HG03439 (cell line): Measurements from ENCODE around the gene ADM5.
"Not testable (repeated sequence)": the region's sequence is repeated elsewhere in the genome, so short reads cannot be mapped to it uniquely, and the experiment has no call there.

Source experiments
- ATAC-seq: cut with Tn5 transposase; IDR thresholded peaks from one replicate; pipeline ENCODE4 v1.9.1; 2021; ENCODE audit warnings: mild to moderate bottlenecking, moderate library complexity; ENCODE audit not compliant: unreplicated experiment

The ADM5 gene

DNA sequence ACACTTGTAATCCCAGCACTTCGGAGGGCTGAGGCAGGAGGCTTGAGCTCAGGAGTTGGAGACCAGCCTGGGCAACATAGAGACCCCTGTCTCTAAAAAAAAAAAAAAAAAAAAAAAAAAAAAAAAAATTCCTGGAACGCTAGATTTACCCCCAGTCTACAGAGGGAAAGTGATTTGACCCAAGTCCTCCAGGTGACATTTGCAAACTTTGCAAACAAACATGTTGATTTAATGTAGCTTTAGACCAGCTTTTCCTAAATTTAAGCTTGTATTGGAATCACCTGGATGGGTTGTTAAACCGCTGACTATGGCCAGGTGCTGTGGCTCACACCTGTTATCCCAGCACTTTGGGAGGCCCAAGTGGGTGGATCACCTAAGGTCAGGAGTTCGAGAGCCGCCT lies 10.0 kb downstream of the ADM5 start:
- no peak for ATAC-seq

DNA sequence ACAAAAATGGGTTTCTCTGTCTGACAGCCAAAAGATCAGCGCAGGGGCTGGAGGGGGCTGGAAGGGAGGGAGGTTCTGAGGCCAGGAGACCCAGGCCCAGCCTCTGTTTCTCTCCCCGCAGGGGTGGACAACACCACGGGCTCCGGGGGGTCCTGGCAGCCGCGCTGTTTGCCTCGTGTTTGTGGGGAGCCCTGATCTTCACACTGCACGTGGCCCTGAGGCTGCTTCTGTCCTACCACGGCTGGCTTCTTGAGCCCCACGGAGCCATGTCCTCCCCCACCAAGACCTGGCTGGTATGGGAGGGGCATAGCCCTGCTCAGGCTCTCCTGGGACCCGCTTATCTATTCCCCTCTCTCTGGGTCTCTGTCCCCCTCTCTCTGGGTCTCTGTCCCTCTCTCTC lies 11.2 kb downstream of the ADM5 start:
- ATAC-seq = no peak

DNA sequence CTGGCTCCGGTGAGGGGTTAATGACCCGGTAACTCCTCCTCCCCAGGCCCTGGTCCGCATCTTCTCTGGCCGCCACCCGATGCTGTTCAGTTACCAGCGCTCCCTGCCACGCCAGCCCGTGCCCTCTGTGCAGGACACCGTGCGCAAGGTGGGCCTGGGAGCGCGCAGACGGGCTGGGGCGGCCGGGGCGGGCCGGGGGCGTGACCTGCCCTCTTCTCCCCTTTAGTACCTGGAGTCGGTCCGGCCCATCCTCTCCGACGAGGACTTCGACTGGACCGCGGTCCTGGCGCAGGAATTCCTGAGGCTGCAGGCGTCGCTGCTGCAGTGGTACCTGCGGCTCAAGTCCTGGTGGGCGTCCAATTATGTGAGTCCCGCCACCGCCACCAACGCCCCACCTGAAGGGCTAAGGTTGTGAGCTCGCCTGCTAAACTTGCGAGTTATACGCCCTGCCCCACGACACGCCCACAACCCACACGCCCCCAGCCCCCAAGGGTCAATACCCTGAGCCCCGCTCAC lies 11.9 kb downstream of the ADM5 start:
- no peak for ATAC-seq

DNA sequence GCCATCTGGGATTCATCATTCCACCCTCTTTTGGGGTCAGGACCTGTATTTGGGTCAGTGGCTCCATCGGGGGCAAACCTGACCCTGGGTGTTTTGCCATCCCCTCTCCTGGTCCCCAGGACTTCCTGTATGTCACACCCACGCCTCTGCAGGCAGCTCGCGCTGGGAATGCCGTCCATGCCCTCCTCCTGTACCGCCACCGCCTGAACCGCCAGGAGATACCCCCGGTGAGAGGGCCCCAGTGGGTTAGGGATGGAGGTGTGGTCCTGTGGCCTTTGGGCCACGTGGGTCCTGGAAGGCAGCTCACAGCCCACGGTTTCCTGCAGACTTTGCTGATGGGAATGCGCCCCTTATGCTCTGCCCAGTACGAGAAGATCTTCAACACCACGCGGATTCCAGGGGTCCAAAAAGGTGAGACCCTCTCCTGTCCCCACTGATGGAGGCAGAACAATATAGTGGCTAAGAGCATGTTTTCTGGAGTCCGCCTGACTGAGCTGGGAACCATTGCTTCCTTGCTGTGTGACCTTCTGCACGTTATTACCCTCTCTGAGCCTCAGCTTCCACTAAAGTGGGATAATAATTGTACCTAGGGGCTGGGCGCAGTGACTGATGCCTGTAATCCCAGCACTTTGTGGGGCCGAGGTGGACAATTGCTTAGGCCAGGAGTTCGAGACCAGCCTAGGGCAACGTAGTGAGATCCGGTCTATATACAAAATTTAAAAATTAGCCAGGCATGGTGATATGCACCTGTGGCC lies 15.7 kb downstream of the ADM5 start:
- no peak for ATAC-seq

DNA sequence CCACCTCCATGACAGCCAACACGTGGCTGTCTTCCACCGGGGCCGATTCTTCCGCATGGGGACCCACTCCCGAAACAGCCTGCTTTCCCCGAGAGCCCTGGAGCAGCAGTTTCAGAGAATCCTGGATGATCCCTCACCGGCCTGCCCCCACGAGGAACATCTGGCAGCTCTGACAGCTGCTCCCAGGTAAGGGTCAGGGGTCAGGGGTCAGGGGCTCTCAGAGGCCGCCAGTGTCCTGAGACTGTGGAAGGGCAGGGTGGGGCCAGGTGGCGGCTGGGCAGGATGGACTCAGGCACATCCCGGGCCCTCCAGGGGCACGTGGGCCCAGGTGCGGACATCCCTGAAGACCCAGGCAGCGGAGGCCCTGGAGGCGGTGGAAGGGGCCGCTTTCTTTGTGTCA lies 16.5 kb downstream of the ADM5 start:
- no peak for ATAC-seq

DNA sequence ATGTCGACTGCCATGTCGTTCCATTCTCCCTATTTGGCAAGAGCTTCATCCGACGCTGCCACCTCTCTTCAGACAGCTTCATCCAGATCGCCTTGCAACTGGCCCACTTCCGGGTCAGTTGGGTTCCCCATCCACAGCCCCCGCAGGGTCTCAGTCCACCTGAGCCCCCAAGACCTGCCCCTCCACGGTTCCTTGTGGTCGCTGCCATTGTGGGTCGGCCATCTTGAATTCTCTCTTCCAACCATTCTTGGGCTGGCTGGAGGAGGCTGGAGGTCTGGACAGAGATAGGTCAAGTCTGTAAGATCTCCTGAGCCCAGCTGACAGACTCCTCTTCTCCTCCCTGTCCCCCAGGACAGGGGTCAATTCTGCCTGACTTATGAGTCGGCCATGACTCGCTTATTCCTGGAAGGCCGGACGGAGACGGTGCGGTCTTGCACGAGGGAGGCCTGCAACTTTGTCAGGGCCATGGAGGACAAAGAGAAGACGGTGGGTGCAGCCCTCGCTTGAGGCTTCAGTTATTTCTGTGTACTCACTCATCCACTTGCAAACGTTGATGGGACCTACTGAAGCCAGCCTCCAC lies 21.1 kb downstream of the ADM5 start:
- ATAC-seq = no peak

DNA sequence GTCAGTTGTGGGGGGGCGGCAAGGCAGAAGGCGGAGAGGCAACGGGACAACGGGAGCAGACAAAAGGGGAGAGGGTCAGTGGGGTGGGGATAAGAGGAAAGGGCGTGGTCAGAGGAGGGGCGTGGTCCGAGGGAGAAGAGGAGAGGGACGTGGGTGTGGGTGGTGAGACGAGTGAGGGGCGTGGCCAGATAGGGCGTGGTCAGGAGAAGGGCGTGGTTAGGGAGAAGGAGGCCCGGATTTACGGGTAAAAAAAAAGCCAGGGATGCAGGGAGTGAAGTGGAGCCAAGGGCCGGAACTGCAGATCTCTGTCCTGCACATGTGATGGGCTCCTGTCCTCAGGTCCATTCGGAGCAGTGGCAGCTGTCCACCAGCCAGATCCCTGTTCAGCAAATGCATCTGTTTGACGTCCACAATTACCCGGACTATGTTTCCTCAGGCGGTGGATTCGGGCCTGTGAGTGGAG lies 23.0 kb downstream of the ADM5 start:
- ATAC-seq = no peak

DNA sequence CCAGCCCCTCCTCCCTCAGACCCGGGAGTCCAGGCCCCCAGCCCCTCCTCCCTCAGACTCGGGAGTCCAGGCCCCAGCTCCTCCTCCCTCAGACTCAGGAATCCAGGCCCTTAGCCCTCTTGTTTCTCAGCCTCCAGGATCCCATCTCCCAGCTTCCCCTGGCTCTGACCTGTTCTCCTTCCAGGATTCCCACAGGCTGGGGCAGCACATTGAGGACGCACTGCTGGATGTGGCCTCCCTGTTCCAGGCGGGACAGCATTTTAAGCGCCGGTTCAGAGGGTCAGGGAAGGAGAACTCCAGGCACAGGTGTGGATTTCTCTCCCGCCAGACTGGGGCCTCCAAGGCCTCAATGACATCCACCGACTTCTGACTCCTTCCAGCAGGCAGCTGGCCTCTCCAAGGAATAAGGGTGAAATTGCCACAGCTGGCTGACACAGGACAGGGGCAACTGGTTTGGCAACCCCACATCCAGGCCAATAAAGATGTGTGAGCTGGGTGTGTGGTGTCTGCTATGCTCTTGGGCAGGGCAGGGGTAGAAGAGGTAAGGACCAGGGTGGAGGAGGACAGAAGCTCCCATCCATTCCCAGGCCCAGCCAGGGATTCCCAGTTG lies 23.9 kb downstream of the ADM5 start:
- no peak for ATAC-seq

DNA sequence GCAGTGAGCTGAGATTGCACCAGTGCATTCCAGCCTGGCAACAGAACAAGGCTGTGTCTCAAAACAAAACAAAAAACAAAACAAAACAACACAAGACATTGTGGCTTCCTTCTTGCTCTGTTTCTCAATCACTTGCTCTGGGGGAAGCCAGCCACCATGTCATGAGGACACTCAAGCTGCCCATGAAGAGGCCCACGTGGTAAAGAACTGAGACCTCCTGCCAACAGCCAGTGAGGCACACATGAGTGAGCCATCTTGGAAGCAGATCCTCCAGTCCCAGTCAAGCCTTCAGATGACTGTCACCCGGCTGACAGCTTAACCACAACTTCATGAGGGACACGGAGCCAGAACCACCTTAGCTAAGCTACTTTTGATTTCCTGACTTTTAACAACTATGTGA lies 26.8 kb downstream of the ADM5 start:
- ATAC-seq = no peak

DNA sequence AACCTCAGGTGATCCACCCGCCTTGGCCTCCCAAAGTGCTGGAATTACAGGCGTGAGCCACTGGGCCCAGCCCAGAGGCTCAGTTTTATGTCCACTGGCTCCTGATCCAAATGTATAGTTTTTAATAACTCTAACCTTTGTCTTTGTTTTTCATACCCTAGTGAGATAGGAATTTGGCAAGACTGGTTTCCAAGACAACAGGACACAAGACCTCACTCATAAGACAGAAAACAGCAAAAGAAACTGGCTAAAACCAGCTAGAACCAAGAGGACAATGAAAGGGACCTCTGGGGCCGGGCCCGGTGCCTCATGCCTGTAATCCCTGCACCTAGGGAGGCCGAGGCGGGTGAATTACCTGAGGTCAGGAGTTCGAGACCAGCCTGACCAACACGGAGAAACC lies 29.1 kb downstream of the ADM5 start:
- no peak for ATAC-seq

DNA sequence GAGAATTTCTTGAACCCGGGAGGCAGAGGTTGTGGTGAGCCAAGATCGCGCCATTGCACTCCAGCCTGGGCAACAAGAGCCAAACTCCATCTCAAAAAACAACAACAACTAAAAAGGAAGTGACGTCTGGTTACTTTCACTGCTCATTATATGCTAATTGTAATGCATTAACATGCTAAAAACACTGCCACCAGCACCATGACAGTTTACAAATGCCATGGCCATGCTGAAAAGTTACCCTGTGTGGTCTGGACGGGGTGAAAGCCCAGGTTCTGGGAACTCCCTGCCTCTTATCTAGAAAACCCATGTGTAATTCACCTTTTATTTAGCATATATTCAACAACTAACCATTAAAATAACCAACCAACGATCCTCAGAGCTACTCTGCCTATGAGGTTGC lies 29.6 kb downstream of the ADM5 start:
- ATAC-seq = no peak

DNA sequence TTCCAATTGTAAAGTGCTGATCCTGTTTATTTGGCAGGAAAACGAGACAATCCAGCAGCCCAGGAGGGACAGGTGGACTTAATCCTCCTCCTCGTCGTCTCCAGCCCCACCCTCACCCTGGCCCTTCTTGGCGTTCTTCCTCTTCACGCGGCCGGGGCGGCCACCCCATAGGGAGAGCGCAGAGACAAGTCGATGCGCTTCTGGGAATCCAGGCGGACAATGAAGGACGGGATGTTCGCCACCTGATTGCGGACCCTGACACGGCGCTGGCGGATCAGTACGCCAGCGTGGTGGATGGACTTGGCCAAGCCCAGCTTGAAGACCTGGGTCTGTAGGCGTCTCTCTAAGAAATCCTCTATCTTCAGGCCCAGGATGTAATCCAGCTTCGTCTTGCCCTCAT lies 30.0 kb downstream of the ADM5 start:
- not testable (repeated sequence) for ATAC-seq

DNA sequence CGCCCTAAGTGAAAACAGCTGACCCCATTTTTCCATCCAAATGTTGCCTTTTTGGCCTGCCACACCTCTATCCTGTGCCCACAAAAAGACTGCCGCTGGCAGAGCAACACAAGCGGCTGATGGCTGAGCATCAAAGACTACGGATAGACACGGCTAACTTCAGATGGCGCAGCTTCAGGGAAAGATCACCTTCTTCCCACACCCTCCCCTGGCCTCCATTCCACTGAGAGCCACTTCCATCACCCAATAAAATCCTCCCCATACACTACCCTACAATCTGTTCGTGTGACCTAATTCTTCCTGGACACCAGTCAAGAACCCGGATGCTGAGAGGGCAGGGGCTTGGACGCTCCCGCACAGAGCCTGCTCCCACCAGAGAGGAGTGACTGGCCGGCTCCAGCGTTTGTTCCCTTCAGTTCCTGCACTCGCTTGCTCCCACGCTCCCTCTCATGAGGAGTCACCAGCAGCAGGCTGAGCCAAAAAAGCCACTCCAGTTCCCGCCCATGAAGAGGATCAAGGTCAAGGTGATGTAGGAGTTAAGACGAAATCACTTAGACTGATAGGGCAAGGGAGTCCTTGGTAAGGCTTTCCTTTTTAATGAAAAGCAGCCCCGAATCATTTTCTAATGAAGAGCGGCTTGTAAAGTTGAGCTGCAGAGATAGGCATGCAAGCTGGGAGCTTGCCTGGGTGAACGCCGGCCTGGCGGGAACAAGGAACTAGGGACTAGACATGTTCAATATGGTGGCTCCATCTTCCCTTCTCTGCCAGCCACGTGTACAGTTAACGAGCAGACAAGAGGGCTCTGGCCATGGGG lies 38.0 kb downstream of the ADM5 start:
- no peak for ATAC-seq

DNA sequence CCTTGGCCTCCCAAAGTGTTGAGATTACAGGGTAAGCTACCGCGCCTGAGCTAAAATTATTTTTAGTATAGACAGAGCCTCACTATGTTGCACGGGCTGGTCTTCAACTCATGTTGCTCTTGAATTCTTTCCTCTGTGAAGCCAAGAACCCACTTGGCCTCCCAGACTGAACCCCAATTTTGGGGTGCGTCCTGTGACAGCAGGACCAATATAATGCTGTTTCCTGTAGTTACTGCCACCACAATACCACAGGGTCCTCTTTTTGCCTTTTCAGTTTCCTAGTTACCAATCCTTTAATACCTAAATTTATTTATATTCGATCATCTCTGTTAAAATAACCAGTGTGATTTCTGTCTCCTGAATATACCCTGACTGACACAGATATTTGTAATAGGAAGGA lies 40.8 kb downstream of the ADM5 start:
- ATAC-seq = no peak

DNA sequence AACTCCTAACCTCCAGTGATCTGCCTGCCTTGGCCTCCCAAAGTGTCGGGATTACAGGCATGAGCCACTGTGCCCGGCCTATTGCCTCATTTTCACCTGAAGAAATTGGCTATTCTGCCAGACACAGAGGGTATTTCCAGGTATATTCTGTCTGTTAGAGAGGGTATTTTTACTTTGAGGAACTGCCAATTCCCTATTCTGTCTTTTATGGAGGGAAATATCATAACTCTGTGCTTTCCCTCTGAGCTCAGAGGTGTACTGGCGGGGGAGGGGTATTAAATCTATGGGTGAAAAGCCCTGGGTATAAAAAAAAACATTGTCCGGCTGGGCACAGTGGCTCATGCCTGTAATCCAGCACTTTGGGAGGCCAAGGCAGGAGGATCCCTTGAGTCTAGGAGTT lies 48.9 kb downstream of the ADM5 start:
- ATAC-seq = no peak

DNA sequence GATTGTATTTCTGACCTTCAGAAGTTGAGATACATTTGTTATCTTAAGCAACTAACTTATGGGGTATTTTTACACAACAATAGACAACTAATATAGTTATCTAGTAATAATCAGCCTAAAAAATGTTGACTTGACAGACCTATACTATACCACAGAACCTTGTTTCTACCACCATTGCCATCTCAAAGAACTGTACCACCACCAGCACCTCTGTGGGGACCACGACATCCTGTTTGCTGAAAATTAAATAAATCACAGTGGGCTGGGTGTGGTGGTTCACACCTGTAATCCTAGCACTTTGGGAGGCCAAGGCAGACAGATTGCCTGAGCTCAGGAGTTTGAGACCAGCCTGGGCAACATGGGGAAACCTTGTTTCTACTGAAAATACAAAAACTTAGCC lies 49.7 kb downstream of the ADM5 start:
- ATAC-seq = no peak

DNA sequence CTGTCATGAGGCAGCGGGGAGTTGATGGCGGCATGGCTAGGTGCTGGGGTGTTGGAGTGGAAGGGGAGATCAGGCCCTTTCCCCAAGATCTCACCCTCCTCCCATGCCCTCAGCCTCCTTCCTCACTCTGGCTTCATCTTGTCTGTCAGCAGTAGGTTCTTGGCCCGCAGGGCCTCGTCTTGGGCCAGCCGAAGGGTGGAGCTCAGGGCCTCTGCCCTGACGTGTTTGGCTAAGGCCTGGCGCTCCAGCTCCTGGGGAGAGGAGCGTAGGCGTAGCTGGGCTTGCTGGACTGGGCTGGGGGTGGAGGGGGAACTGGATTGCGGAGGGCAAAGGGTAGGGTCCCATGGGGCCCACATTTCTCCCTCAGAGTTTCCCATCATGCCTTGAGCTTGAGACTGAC lies 50.5 kb downstream of the ADM5 start:
- no peak for ATAC-seq
